ENCODE results near the gene NFYC.
"Not testable (repeated sequence)": the region's sequence is repeated elsewhere in the genome, so short reads cannot be mapped to it uniquely, and the experiment has no call there.

Gene NFYC

GRCh38 chr1:40708750-40709099 is 17.2 kb downstream of the NFYC start:
- DNase-seq, result no peak

- peak; percentile 75 for DNase-seq
These were observed 17.7 kb downstream of the NFYC start for GRCh38 chr1:40709100-40709801.

- DNase-seq, result no peak
These were observed 18.3 kb downstream of the NFYC start for GRCh38 chr1:40709802-40710278.

- no peak for DNase-seq
These were observed 19.2 kb downstream of the NFYC start for GRCh38 chr1:40710581-40711315.

GRCh38 chr1:40711465-40712404 is 20.2 kb downstream of the NFYC start:
- no peak for DNase-seq

- DNase-seq, result no peak
These were observed 21.0 kb downstream of the NFYC start for GRCh38 chr1:40712405-40712944.

GRCh38 chr1:40712997-40713396 is 21.5 kb downstream of the NFYC start:
- no peak for DNase-seq

- DNase-seq, result no peak
These were observed 24.1 kb downstream of the NFYC start for GRCh38 chr1:40715491-40716059.

- DNase-seq, result no peak
These were observed 25.6 kb downstream of the NFYC start for GRCh38 chr1:40717065-40717464.

- no peak for DNase-seq
These were observed 26.5 kb downstream of the NFYC start for GRCh38 chr1:40717955-40718354.

- DNase-seq, result no peak
These were observed 29.0 kb downstream of the NFYC start for GRCh38 chr1:40720493-40720892.

- DNase-seq, result no peak
These were observed 31.1 kb downstream of the NFYC start for GRCh38 chr1:40722622-40723021.

GRCh38 chr1:40723196-40723955 is 31.9 kb downstream of the NFYC start:
- no peak for DNase-seq

GRCh38 chr1:40727662-40728061 is 36.2 kb downstream of the NFYC start:
- peak; percentile 26 for DNase-seq

- not testable (repeated sequence) for DNase-seq
These were observed 37.9 kb downstream of the NFYC start for GRCh38 chr1:40729316-40729862.

- DNase-seq, result no peak
These were observed 41.3 kb downstream of the NFYC start for GRCh38 chr1:40732756-40733301.

GRCh38 chr1:40734882-40735628 is 43.6 kb downstream of the NFYC start:
- no peak for DNase-seq

- DNase-seq, result no peak
These were observed 44.6 kb downstream of the NFYC start for GRCh38 chr1:40736085-40736531.

- no peak for DNase-seq
These were observed 47.3 kb downstream of the NFYC start for GRCh38 chr1:40738831-40739230.

- no peak for DNase-seq
These were observed 48.0 kb downstream of the NFYC start for GRCh38 chr1:40739455-40740008.

Measured in activated CD4-positive, alpha-beta T cell treated with anti-CD3 and anti-CD28 coated beads for 48 hours (primary cell).